DMS53 treated with DMSO at 0.1 percent for 48 hours (cell line): ENCODE results near the gene POLDIP3.
A peak's percentile ranks its signal among the peaks of the same experiment; 100 is the strongest.
"Not testable (repeated sequence)": the region's sequence is repeated elsewhere in the genome, so short reads cannot be mapped to it uniquely, and the experiment has no call there.

Source experiments
- DNase-seq: peaks from one replicate; lab custom pipeline; 2025; ENCODE audit not compliant: unreplicated experiment; lab: John Stamatoyannopoulos, UW

The POLDIP3 gene

GRCh38 chr22:42620084-42620483, 5.4 kb upstream of the POLDIP3 start:
- no peak for DNase-seq

- DNase-seq, result no peak
Observed at GRCh38 chr22:42619261-42620063, 4.8 kb upstream of the POLDIP3 start.

DNA sequence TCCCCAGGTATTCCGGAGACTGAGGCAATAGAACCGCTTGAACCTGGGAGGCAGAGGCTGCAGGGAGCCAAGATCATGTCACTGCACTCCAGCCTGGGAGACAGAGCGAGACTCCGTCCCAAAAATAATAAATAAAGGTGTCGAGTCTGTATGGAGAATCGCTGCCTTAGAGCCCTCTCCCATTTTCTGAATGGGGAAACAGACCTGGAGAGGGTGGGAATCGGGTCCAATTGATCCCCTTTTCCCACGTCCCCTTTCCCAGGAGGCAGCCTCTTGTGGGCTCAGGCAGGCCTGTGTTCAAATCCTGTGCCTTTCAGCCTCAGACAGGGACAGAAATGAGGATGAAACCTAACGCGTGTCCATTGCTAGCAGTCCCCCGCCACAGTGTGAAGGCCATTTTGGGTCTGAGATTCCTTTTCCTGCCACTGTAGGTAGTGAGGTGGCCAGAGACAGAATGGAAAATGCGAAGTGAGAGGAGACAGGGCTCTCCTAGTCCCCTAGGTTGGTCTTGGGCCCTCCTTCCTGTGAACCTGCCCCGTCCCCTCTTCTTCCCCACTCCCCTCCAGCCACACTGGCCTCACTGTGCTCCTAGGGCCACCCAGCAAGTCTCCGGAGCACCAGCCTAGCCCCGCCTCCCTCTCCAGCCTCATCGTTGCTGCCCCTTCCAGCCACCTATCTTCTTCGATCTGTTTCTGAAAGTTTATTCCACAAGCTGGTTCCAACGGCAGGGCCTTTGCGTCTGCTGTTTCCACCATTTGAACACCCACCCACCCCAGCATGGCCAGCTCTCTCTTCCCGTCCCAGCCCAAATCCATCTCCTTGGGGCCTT, 2.7 kb upstream of the POLDIP3 start:
- no peak for DNase-seq

DNA sequence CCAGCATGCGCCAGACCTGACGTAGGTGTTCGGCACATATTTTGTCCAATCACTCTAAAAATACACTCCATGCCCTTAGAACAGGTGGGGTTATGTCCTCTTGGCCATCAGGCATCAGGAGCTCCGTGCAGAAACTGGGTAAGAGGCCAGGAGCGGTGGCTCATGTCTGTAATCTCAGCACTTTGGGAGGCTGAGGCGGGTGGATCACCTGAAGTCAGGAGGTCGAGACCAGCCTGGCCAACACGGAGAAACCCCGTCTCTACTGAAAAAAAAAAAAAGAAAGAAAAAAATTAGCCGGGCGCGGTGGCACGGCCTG, 1.1 kb upstream of the POLDIP3 start:
- DNase-seq, result peak; percentile 53

DNA sequence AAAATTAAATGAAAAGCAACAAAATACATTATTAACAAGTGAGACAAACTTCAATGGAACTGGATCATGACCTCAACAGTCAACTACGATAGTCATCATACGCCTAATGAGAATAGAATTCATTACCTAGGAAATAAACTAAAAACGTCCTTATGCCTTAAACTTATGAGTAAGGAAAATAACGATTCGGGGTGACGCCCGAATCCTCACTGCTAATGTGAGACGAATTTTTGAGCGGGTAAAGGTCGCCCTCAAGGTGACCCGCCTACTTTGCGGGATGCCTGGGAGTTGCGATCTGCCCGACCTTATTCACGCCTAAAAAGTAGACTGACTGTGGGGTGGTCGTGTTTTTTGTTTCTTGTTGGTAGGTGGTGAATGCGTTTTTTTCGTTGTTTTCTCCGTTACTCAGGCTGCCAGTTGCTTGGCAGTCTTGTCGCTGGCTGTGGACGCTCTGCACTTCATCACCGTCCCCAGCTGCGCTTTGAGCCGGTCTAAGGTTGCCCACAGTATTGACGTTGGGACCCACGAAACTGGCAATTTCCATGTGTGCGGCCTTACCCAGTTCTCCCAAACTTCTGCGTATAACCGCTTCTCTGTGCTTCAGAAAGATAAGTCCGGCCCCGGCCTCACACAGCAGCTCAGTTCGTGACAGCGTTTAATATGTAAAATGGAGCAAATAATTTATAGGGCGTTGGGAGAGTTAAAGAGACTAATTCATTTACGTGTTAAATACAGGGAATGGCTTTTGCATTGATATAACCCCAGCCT, 593 bp upstream of the POLDIP3 start:
- peak; percentile 69 for DNase-seq

- no peak for DNase-seq
Observed at GRCh38 chr22:42613872-42614301, 796 bp downstream of the POLDIP3 start.

- DNase-seq, result no peak
Observed at GRCh38 chr22:42612336-42612735, 2.3 kb downstream of the POLDIP3 start.

- no peak for DNase-seq
Observed at GRCh38 chr22:42611051-42611450, 3.6 kb downstream of the POLDIP3 start.

- no peak for DNase-seq
Observed at GRCh38 chr22:42610186-42610585, 4.5 kb downstream of the POLDIP3 start.

GRCh38 chr22:42608823-42609361, 5.8 kb downstream of the POLDIP3 start:
- no peak for DNase-seq

GRCh38 chr22:42608136-42608822, 6.4 kb downstream of the POLDIP3 start:
- no peak for DNase-seq

DNA sequence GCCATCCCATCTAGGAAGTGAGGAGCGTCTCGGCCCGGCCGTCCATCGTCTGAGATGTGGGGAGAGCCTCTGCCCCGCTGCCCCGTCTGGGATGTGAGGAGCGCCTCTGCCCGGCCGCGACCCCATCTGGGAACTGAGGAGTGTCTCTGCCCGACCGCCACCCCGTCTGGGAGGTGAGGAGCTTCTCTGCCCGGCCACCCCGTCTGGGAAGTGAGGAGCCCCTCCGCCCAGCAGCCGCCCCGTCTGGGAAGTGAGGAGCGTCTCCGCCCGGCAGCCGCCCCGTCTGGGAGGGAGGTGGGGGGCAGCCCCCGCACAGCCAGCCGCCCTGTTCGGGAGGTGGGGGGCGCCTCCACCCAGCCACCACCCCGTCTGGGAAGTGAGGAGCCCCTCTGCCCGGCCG, 7.0 kb downstream of the POLDIP3 start:
- not testable (repeated sequence) for DNase-seq

- no peak for DNase-seq
Observed at GRCh38 chr22:42604403-42604802, 10.3 kb downstream of the POLDIP3 start.

- DNase-seq, result no peak
Observed at GRCh38 chr22:42603427-42603826, 11.3 kb downstream of the POLDIP3 start.

GRCh38 chr22:42602470-42602869, 12.2 kb downstream of the POLDIP3 start:
- no peak for DNase-seq

- DNase-seq, result no peak
Observed at GRCh38 chr22:42601879-42602465, 12.7 kb downstream of the POLDIP3 start.

GRCh38 chr22:42596863-42597530, 17.7 kb downstream of the POLDIP3 start:
- no peak for DNase-seq

DNA sequence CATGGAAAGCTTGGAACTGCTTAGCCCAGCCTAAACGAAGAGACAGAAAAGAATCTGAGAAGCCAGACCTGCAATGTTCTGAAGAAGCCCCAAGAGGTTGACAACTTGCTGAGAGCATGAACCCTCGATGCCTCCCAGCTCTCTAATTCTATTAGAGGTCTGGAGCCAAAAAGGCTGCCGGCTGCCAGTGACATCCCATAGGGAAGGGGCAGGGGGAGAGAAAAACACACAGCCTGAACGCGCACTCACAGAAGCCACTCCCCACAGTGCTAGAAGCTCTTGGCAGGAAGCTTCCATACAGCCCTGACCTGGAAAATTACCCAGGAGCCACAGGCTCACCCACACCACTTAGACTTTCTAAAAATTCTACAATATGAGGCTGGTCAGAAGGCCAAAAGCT, 18.3 kb downstream of the POLDIP3 start:
- no peak for DNase-seq

DNA sequence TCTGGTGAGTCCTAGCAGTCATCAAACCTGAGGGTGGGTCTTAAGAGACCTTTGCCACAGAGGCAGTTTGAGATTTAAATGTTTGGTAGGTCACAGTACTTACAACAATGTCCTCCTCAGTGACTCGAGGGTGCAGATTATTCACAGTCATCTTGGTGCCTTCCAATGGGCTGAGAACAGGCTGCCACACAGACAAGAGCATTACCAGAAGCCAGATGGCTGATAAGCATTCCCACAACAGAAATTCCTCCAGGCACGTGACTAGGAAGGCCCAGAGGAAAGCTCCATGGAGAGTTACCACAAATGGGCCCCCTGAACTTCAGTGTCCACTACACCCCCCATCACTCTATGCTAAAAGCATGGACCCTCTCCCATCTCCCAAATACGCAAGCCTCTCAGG, 19.2 kb downstream of the POLDIP3 start:
- no peak for DNase-seq

DNA sequence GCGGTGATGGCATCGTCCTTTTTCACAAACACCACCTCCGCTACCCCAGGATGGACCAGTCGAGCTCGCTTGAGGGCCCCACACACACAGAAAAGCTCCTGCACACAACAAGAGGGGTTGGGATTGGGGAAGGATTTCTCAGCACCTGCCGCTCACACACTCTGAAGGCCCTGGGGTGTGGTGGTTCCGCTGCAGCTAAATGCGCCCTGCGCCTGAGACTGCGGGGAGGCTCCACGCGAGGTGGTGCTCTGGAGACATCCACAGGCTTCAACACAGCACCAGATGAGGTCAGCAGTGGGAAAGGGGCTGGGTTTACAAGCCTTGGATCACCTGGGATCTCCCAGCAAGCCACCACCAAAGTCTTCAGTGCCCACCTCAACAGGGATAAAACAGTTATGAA, 22.7 kb downstream of the POLDIP3 start:
- DNase-seq, result no peak
